Left renal pelvis (tissue), 4 donors: ENCODE results near the gene OSR1. TPM values are rescaled to one million over a fixed set of nuclear protein-coding genes. Genes with fewer than 3 reads are reported as not detected.
"Not testable (repeated sequence)": the region's sequence is repeated elsewhere in the genome, so short reads cannot be mapped to it uniquely, and the experiment has no call there.

Source experiments
- DNase-seq, 4 donors: peaks; one replicate each; pipeline ENCODE4 v3.0.0-alpha.2; 2013; ENCODE audit warnings: low read depth in 4 of 4, low spot score in 3 of 4
- polyA plus RNA-seq, 4 donors: library from polyadenylated mRNA; unstranded; fragments of 120-200 nt; gene quantifications; one replicate each; pipeline ENCODE4 v1.2.1, GENCODE V29; 2013; ENCODE audit not compliant: insufficient read length in 4 of 4

Gene OSR1
- polyA plus RNA-seq, 4 donors: 6.8 to 19.9 (median 9.9) TPM

- DNase-seq: no peak
Measured at GRCh38 chr2:19337202-19337601, 21.2 kb downstream of the OSR1 start.

- no peak for DNase-seq
Measured at GRCh38 chr2:19336781-19337180, 21.6 kb downstream of the OSR1 start.

GRCh38 chr2:19332503-19332902 is 25.9 kb downstream of the OSR1 start:
- DNase-seq: no peak

- no peak for DNase-seq
Measured at GRCh38 chr2:19331450-19331849, 27.0 kb downstream of the OSR1 start.

- DNase-seq: no peak
Measured at GRCh38 chr2:19330436-19330835, 28.0 kb downstream of the OSR1 start.

- DNase-seq: no peak
Measured at GRCh38 chr2:19329445-19329844, 29.0 kb downstream of the OSR1 start.

- DNase-seq: no peak
Measured at GRCh38 chr2:19327496-19327895, 30.9 kb downstream of the OSR1 start.

- no peak for DNase-seq
Measured at GRCh38 chr2:19321946-19322345, 36.5 kb downstream of the OSR1 start.

GRCh38 chr2:19320813-19321212 is 37.6 kb downstream of the OSR1 start:
- no peak for DNase-seq

- no peak for DNase-seq
Measured at GRCh38 chr2:19319698-19320097, 38.7 kb downstream of the OSR1 start.

- DNase-seq: no peak
Measured at GRCh38 chr2:19319064-19319463, 39.4 kb downstream of the OSR1 start.

- DNase-seq: no peak
Measured at GRCh38 chr2:19313553-19313952, 44.9 kb downstream of the OSR1 start.

- no peak for DNase-seq
Measured at GRCh38 chr2:19312949-19313348, 45.5 kb downstream of the OSR1 start.

- not testable (repeated sequence) for DNase-seq
Measured at GRCh38 chr2:19306065-19306464, 52.4 kb downstream of the OSR1 start.

- DNase-seq: not testable (repeated sequence)
Measured at GRCh38 chr2:19305400-19306055, 52.9 kb downstream of the OSR1 start.

- DNase-seq: no peak
Measured at GRCh38 chr2:19301706-19302105, 56.7 kb downstream of the OSR1 start.
